Measurements from ENCODE around the gene GSDME.

- TF ChIP-seq CTCF (IDR thresholded peaks at IDR 0.05) (no peak), POLR2A (IDR thresholded peaks at IDR 0.05) (no peak)
Observed at GRCh38 chr7:24717694-24718320, 39.5 kb downstream of the GSDME start.
